Measurements from ENCODE around the gene TMEM62.
"Not testable (repeated sequence)": the region's sequence is repeated elsewhere in the genome, so short reads cannot be mapped to it uniquely, and the experiment has no call there.

TMEM62 gene

DNA sequence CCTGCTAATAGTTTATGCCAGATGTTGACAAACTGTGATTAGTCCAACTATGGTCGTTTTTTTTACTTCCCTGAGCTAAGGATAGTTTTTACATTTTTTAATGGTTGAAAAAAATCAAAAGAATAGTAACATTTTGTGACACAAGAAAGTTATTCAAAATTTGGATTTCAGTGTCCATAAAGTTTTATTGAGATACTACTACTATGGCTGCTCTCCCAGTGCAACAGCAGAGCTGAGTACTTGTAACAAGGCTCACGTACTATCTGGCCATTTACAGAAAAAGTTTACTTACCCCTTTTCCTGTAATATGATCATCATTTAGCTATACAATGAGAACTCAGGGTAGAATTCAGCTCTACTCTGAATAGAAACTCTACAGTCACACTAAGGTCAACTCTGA lies 11.5 kb upstream of the TMEM62 start:
- no peak for DNase-seq (ENCODE audit: low read depth in 2 of 2)

DNA sequence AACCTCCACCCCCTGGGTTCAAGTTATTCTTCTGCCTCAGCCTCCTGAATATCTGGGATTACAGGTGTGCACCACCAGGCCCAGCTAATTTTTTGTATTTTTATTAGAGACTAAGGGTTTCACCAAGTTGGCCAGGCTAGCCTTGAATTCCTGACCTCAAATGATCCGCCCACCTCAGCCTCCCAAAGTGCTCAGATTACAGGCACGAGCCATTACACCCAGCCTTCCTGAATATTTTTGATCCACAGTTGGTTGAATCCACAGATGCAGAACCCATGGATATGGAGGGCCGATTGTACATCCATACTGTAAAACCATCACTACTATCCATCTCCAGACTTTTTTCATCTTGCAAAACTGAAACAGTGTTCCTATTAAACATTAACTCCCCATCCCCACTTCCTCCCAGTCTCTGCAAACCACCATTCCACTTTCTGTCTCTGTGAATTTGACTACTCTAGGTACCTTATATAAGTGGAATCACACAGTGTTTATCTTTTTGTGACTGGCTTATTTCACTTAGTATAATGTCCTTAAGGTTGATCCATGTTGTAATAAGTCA lies 8.2 kb upstream of the TMEM62 start:
- no peak for DNase-seq (ENCODE audit: low read depth in 2 of 2)

DNA sequence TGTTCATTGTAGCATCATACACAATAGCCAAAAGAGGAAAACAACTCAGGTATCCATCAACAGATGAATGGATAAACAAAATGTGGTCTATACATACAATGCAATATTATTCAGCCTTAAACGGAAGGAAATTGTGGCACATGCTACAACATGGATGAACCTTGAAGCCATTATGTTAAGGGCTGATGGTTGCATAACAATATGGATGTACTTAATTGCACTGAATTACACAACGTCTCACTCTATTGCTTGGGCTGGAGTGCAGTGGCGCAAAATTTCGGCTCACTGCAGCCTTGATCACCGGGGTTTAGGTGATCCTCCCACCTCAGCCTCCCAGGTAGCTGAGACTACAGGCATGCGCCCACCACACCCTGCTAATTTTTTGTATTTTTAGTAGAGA lies 7.0 kb upstream of the TMEM62 start:
- DNase-seq (ENCODE audit: low read depth in 2 of 2) = no peak

- no peak for DNase-seq (ENCODE audit: low read depth in 2 of 2)
Measured at GRCh38 chr15:43127752-43128151, 5.6 kb upstream of the TMEM62 start.

GRCh38 chr15:43128174-43128979 lies 5.0 kb upstream of the TMEM62 start:
- DNase-seq (ENCODE audit: low read depth in 2 of 2) = not testable (repeated sequence)

DNA sequence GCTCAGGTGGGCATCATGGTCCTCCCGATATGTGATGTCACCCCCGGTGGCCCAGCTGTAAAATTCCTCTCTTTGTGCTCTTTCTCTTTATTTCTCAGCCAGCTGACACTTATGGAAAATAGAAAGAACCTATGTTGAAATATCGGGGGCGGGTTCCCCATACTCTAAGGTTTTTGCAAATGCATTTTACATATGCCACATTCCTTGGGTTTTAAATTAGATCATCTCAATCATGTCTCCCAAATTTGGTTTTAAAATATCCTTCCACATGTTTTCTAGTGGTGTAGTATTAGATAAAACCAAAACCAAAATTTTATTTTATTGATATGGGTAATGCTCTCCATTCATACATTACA lies 4.4 kb upstream of the TMEM62 start:
- no peak for DNase-seq (ENCODE audit: low read depth in 2 of 2)

DNA sequence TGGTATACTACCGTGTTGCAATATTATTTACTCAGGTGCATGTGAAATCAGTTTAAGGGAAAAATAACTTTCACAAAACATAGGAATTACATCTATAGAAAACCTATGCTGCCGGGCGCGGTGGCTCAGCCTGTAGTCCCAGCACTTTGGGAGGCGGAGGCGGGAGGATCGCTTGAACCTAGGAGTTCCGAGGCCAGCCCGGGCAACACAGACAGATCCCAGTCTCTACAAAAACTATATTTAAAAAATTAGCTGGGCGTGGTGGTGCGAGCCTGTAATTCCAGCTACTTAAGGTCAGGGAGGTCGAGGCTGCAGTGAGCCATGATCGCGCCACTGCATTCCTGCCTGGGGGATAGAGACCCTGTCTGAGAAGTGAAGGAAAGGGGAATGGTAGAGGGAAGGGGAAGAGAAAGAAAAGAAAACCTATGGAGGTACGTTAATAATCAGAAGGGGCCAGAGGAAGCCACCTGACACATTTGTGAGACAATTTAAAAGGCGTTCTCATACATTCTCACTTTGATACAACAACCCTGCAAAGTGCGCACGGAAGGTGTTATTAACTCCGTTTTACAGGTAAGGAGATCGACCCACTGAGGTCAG lies 456 bp upstream of the TMEM62 start:
- no peak for DNase-seq (ENCODE audit: low read depth in 2 of 2)

DNA sequence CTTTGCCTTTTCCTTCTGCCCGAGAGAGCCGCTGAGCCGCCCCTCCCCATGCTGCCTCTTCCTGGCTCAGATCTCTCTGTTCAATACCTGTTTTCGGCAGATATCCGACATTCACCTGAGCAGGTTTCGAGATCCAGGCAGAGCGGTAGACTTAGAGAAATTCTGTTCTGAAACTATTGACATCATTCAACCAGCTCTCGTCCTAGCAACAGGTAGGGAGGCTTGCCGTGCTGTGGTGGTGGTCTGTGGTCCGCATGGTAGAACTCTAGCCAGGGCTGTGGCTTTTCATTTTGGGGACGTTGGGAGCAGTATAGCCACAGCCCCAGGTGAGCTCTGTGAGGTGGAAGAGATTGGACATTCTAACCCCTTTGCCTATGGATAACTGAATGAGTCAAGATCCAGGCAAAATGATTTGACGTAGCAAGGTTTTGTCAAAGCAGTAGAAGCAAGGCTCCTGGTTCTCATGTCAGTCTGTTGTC lies 810 bp downstream of the TMEM62 start:
- DNase-seq (ENCODE audit: low read depth in 2 of 2) = no peak

DNA sequence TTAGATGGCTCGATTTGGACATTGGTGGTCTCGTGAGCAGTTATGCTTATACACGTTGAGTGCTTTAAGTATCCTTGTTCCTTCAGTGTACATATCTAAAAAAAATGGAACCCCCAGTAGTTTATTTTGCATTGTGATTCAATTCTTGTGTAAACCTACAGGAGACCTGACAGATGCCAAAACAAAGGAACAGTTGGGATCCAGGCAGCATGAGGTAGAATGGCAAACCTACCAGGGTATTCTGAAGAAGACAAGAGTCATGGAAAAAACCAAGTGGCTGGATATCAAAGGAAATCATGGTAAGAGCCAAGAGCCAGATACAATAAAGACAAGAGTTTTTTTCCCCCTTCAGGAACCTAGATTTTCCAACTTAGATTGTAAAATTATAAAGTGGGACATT lies 2.0 kb downstream of the TMEM62 start:
- DNase-seq (ENCODE audit: low read depth in 2 of 2) = no peak

DNA sequence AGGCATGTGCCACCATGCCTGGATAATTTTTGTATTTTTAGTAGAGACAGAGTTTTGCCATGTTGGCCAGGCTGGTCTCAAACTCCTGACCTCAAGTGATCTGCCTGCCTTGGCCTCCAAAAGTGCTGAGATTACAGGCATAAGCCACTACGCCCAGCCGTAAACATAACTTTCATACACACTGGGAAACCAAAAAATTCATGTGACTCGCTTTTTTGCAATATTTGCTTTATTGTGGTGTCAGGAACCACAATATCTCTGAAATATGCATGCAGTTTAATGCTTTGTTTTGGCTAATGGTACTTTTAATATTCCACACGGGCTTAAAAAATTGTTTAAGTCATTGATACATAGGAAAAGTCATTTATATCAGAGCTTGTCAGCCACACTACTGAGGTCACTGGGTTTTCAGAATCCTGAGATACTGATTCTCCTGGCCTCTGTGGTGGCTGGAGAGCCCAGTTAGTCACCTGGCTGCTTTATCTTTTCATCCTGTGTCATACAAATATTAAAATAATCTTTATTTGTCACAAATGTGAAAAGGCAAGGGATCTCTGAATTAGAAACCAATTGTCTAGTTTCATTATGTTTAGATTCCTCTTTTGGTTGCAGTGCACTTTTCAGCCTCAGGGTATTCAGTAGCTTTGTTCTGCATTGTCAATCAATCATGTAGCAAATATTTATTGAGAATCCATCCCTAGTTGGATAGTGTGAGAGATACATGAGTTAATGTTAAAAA lies 10.0 kb downstream of the TMEM62 start:
- no peak for DNase-seq (ENCODE audit: low read depth in 2 of 2)

DNA sequence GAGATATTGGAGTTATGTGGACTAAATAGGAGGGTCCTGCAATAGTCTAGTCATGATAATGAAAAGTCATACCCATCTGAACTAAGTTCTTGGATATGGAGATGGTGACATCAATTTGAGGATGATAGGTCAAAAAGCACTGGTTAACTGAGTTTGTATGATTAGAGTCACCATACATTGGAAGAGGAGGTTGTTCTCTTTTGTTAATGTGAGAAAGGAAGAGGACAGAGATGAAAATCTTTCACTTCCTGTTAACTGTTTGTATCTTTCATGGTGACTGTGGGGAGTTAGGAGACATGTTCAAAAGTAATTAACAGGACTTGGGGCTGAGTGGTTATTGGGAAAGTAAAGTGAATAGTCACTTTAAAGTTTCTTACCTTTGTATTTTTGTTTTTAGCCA lies 11.1 kb downstream of the TMEM62 start:
- DNase-seq (ENCODE audit: low read depth in 2 of 2) = no peak

GRCh38 chr15:43146184-43146583 lies 12.8 kb downstream of the TMEM62 start:
- DNase-seq (ENCODE audit: low read depth in 2 of 2) = no peak

DNA sequence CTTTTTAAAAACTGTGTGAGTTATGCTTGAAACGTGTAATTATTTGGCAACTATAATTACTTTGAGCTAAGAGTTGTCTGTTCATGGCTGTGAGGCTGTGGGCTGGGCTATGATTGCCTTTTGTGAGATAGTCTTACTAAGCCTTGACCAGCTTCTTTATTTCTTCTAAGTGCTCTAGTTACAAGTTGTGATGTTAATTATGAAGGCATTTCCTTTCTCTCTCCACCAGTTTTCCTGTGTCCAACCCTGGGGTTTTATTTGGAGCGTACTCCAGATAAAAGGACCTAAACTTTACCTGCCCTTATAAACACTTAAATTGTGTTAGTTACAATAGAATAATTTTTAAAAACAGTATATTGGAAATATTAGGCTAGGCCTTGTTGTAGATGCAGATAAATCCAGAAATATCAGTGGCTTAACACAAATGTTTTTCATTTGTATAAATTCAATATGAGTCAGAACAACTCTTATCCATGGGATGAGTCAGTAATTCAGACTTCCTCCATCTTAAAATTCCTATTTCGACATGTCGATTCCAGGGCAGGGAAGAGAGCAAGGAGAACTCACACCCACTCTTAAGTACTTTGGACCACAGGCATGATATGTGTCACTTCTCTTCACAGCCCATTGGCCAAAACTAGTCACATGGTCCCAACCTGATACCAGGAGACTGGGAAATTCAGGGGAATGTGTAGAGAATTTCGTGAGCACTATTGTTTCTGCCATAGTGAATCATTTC lies 17.0 kb downstream of the TMEM62 start:
- no peak for DNase-seq (ENCODE audit: low read depth in 2 of 2)

GRCh38 chr15:43151688-43152087 lies 18.3 kb downstream of the TMEM62 start:
- no peak for DNase-seq (ENCODE audit: low read depth in 2 of 2)

- DNase-seq (ENCODE audit: low read depth in 2 of 2) = no peak
Measured at GRCh38 chr15:43153269-43153668, 19.9 kb downstream of the TMEM62 start.

DNA sequence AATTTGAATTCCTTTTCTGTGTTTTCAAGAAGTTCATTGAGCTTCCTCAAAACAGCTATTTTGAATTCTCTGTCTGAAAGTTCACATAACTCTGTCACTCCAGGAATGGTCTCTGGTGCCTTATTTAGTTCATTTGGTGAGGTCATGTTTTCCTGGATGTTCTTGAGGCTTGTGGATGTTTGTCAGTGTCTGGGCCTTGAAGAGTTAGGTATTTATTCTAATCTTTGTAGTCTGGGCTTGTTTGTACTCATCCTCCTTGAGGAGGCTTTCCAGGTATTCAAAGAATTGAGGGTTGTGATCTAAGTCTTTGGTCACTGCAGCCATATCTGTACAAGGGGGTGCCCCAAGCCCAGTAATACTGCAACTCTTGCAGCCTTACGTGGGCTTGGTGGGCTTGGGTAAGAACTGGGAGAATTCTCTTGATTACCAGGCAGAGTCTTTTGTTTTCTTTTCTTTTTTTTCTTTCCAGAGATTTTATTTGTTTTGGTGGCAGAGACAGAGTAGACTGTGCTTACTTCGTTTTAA lies 32.5 kb downstream of the TMEM62 start:
- no peak for DNase-seq (ENCODE audit: low read depth in 2 of 2)

DNA sequence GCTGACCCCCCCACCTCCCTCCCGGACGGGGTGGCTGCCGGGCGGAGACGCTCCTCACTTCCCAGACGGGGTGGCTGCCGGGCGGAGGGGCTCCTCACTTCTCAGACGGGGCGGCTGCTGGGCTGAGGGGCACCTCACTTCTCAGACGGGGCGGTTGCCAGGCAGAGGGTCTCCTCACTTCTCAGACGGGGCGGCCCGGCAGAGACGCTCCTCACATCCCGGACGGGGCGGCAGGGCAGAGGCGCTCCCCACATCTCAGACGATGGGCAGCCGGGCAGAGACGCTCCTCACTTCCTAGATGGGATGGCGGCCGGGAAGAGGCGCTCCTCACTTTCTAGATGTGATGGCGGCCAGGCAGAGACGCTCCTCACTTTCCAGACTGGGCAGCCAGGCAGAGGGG lies 33.9 kb downstream of the TMEM62 start:
- DNase-seq (ENCODE audit: low read depth in 2 of 2) = not testable (repeated sequence)

DNA sequence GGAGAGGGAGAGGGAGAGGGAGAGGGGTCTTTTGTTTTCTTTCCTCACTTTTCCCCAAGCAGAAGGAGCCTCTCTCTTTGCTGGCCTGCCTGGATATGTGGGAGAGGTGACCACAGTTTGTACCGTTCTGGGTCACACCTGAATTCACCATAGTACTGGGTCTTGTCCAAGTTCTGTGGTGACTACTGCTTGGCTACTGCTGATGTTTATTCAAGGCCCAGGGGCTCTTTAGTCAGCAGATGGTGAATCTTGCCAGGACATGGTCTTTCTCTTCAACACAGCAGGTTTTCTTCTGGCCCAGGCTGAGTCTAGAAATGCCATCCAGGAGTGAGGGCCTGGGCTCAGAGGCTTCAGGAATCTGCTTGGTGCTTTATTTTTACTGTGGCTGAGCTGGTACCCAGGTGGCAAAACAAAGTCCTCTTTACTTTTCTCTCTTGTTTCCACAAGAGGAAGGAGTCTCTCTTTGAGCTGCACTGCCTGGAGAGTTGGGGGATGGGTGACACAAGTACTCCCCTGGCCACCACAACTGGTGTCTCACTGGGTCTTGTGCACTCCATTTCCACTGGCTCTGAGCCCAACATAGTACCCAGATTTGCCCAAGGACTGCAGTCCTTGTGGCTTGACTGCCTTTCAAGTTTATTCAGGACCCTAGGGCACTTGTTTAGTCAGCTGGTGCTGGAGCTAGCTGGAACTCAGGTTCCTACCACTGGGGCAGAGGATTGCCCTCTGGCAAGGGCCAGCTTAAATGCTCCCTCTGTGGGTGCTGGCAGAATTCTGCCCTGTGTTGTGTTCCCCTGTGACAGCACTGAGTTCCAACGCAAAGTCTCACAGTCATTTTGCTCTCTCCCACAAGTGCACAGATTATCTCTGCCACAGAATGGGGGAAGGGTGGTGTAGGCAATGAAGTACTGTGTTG lies 35.1 kb downstream of the TMEM62 start:
- DNase-seq (ENCODE audit: low read depth in 2 of 2) = no peak

GRCh38 chr15:43169888-43170287 lies 36.5 kb downstream of the TMEM62 start:
- no peak for DNase-seq (ENCODE audit: low read depth in 2 of 2)

GRCh38 chr15:43175656-43176309 lies 42.4 kb downstream of the TMEM62 start:
- not testable (repeated sequence) for DNase-seq (ENCODE audit: low read depth in 2 of 2)

Data from stimulated activated CD4-positive, alpha-beta T cell treated with anti-CD3 and anti-CD28 coated beads, Interleukin-12 subunit alpha, Interleukin-12 subunit beta, amount 100 ng/mL, for 24 hours (primary cell).